ENCODE results near the gene TFAP2A.

Gene TFAP2A

GRCh38 chr6:10418862-10419748, 4.2 kb upstream of the TFAP2A start:
- H3K27ac ChIP-seq (ENCODE audit: low read depth, low read length): no peak overlapping the region
- H3K9ac ChIP-seq (ENCODE audit: low read length): no peak overlapping the region
- H3K9me2 ChIP-seq (replicated peaks; ENCODE audit: insufficient read depth, low read length): no peaks in the 10 kb centered on the region
- no peak overlapping the region for H3K4me3 ChIP-seq (ENCODE audit: insufficient read depth, low read length, poor library complexity, severe bottlenecking)
- no peak overlapping the region for H3K4me2 ChIP-seq (ENCODE audit: low read depth, low read length, poor library complexity, severe bottlenecking)
- no peaks in the 10 kb centered on the region for H3K9me3 ChIP-seq (ENCODE audit: insufficient read depth, low read length)
- H3F3A ChIP-seq (ENCODE audit: insufficient read depth): no peaks in the 10 kb centered on the region
- H3K79me2 ChIP-seq (ENCODE audit: insufficient read depth, low read length): no peaks in the 10 kb centered on the region
- H2AFZ ChIP-seq (ENCODE audit: low read depth, low read length, severe bottlenecking): no peak overlapping the region
- H3K36me3 ChIP-seq (ENCODE audit: low read length): no peaks in the 10 kb centered on the region
- H4K20me1 ChIP-seq (ENCODE audit: low read depth, low read length): no peaks in the 10 kb centered on the region
- no peaks in the 10 kb centered on the region for H3K27me3 ChIP-seq (ENCODE audit: low read length)
- no peak for TF ChIP-seq CTCF (IDR thresholded peaks at IDR 0.05; ENCODE audit: insufficient read depth, low read length, poor library complexity, severe bottlenecking)
- TF ChIP-seq EZH2phosphoT487 (conservative IDR thresholded peaks at IDR 0.05; ENCODE audit: low read length): no peak

DNA sequence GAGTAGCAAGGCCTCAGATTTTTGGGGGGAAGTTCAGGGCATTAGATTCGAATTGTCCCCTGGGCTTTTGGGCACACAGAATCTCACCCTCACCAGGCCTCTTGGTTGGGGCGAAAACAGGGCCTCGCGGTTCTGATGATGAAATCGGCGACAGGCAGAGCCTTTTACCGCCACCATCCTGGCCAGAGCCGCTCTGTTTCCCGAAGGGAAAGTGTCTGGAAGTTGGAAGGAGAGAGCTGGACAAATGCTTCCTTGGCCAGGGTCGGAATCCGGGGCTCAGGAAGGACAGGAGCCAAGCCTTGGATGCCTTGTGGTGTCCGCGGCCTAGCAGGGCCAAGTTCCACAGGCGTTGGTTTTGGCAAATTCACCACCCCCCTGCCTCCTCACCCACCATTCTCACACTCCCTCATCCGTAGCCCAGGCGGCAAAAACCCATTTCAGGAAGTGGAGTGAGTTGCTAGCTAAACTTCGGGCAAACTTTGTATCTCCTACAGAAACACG, 3.5 kb upstream of the TFAP2A start:
- no peaks in the 10 kb centered on the region for H3K27me3 ChIP-seq (ENCODE audit: low read length)
- H3K27ac ChIP-seq (ENCODE audit: low read depth, low read length): no peak overlapping the region
- H3K79me2 ChIP-seq (ENCODE audit: insufficient read depth, low read length): no peaks in the 10 kb centered on the region
- H3K4me2 ChIP-seq (ENCODE audit: low read depth, low read length, poor library complexity, severe bottlenecking): no peak overlapping the region
- no peaks in the 10 kb centered on the region for H3F3A ChIP-seq (ENCODE audit: insufficient read depth)
- TF ChIP-seq EZH2phosphoT487 (conservative IDR thresholded peaks at IDR 0.05; ENCODE audit: low read length) (no peak), CTCF (IDR thresholded peaks at IDR 0.05; ENCODE audit: insufficient read depth, low read length, poor library complexity, severe bottlenecking) (no peak)
- no peaks in the 10 kb centered on the region for H4K20me1 ChIP-seq (ENCODE audit: low read depth, low read length)
- no peak overlapping the region for H2AFZ ChIP-seq (ENCODE audit: low read depth, low read length, severe bottlenecking)
- no peak overlapping the region for H3K4me3 ChIP-seq (ENCODE audit: insufficient read depth, low read length, poor library complexity, severe bottlenecking)
- H3K9me2 ChIP-seq (replicated peaks; ENCODE audit: insufficient read depth, low read length): no peaks in the 10 kb centered on the region
- no peaks in the 10 kb centered on the region for H3K9me3 ChIP-seq (ENCODE audit: insufficient read depth, low read length)
- H3K36me3 ChIP-seq (ENCODE audit: low read length): no peaks in the 10 kb centered on the region
- H3K9ac ChIP-seq (ENCODE audit: low read length): no peak overlapping the region

- no peaks in the 10 kb centered on the region for H3K79me2 ChIP-seq (ENCODE audit: insufficient read depth, low read length)
- no peaks in the 10 kb centered on the region for H3K9me2 ChIP-seq (replicated peaks; ENCODE audit: insufficient read depth, low read length)
- no peaks in the 10 kb centered on the region for H3K9me3 ChIP-seq (ENCODE audit: insufficient read depth, low read length)
- H3K36me3 ChIP-seq (ENCODE audit: low read length): no peaks in the 10 kb centered on the region
- no peaks in the 10 kb centered on the region for H3F3A ChIP-seq (ENCODE audit: insufficient read depth)
- no peak overlapping the region for H3K9ac ChIP-seq (ENCODE audit: low read length)
- no peak overlapping the region for H3K4me3 ChIP-seq (ENCODE audit: insufficient read depth, low read length, poor library complexity, severe bottlenecking)
- no peak overlapping the region for H2AFZ ChIP-seq (ENCODE audit: low read depth, low read length, severe bottlenecking)
- H3K27me3 ChIP-seq (ENCODE audit: low read length): no peaks in the 10 kb centered on the region
- no peaks in the 10 kb centered on the region for H4K20me1 ChIP-seq (ENCODE audit: low read depth, low read length)
- H3K27ac ChIP-seq (ENCODE audit: low read depth, low read length): no peak overlapping the region
- TF ChIP-seq EZH2phosphoT487 (conservative IDR thresholded peaks at IDR 0.05; ENCODE audit: low read length) (no peak), CTCF (IDR thresholded peaks at IDR 0.05; ENCODE audit: insufficient read depth, low read length, poor library complexity, severe bottlenecking) (no peak)
- H3K4me2 ChIP-seq (ENCODE audit: low read depth, low read length, poor library complexity, severe bottlenecking): no peak overlapping the region
Measured at GRCh38 chr6:10417681-10418104, 2.8 kb upstream of the TFAP2A start.

Measured in SU-DHL-6 (cell line).